HCT116 (cell line): ENCODE results near the gene RUFY1. TPM values are rescaled to one million over a fixed set of nuclear protein-coding genes. Genes with fewer than 3 reads are reported as not detected.

Source experiments
- ATAC-seq: fragments of 200-7000 bp; cut with Tn5 transposase; 2 replicates; pipeline ENCODE4 v1.9.1; 2020; ENCODE audit warnings: mild to moderate bottlenecking, moderate library complexity
- BruUV-seq: library from RNA; stranded (reverse); fragments of 400-500 nt; replicated peaks from 2 replicates; lab custom pipeline; 2021; lab: Mats Ljungman, UMichigan
- CTCF ChIA-PET: fragments of 300-600 bp; sonication (Branson Sonifier 250); formaldehyde crosslinking; loops from one replicate; lab custom pipeline; 2021; ENCODE audit warnings: antibody characterized with exemption; lab: Charles Lee
- POLR2A ChIA-PET: fragments of 300-600, 350-600 bp; sonication (Branson Sonifier 250); formaldehyde crosslinking; loops from one replicate; lab custom pipeline; 2021; ENCODE audit warnings: antibody characterized with exemption; lab: Charles Lee
- RAD21 ChIA-PET, 2 experiments: fragments of 300-600 bp; sonication (Branson Sonifier 250); formaldehyde crosslinking; loops; one replicate each; lab custom pipeline; 2023; ENCODE audit warnings: low total read pairs in 2 of 2; ENCODE audit not compliant: uncharacterized antibody in 2 of 2, unreplicated experiment in 2 of 2, low non-redundant PET in 1 of 2; lab: Charles Lee
- DNase-seq: peaks from one replicate; pipeline ENCODE4 v3.0.0-alpha.2; 2010; ENCODE audit warnings: low read depth, low spot score
- H2AFZ ChIP-seq: fragments of 200-600 bp; shearing (Covaris generic), sonication (generic); 2 replicates; pipeline ENCODE4 v1.6.1; 2017; ENCODE audit warnings: low read depth, mixed run types, mixed read lengths, antibody characterized with exemption, low read length; ENCODE audit not compliant: poor library complexity, severe bottlenecking
- H3K27ac ChIP-seq: 2 replicates; pipeline ENCODE4 v1.5.1; 2012; ENCODE audit warnings: low read depth, low read length
- H3K27me3 ChIP-seq: fragments of 200-600 bp; sonication (generic); 2 replicates; pipeline ENCODE4 v1.6.1; 2016; ENCODE audit warnings: mixed run types, low read length, mixed read lengths; ENCODE audit not compliant: insufficient read depth
- H3K36me3 ChIP-seq, 2 experiments: fragments of 200-500 bp in 1 of 2; fragments of 200-600 bp in 1 of 2; sonication (Bioruptor generic) in 1 of 2; sonication (generic) in 1 of 2; 2 replicates each; pipeline versions ENCODE4 v1.5.1 to v1.6.1; 2014 to 2016; ENCODE audit warnings: low read length in 2 of 2, inconsistent platforms in 1 of 2, mixed read lengths in 1 of 2, mixed run types in 1 of 2; ENCODE audit not compliant: insufficient read depth in 2 of 2, control insufficient read depth in 1 of 2
- H3K4me1 ChIP-seq, 2 experiments: fragments of 200-600 bp in 1 of 2; sonication (generic) in 1 of 2; 2 replicates each; pipeline versions ENCODE4 v1.5.1 to v1.6.1; 2012 to 2017; ENCODE audit warnings: low read length in 2 of 2, inconsistent platforms in 1 of 2, mild to moderate bottlenecking in 1 of 2, mixed read lengths in 1 of 2, mixed run types in 1 of 2, moderate library complexity in 1 of 2; ENCODE audit not compliant: insufficient read depth in 2 of 2, control insufficient read depth in 1 of 2
- H3K4me2 ChIP-seq: fragments of 200-600 bp; sonication (generic); 2 replicates; pipeline ENCODE4 v1.6.1; 2017; ENCODE audit warnings: mixed run types, low read length, mixed read lengths
- H3K4me3 ChIP-seq, 2 experiments: fragments of 200-600 bp in 1 of 2; sonication (generic) in 1 of 2; replicated peaks in 1 of 2; 2 replicates each; pipeline ENCODE4 v1.5.1; 2011 to 2016; ENCODE audit warnings: low read length in 2 of 2, control low read depth in 1 of 2, low read depth in 1 of 2, mild to moderate bottlenecking in 1 of 2, mixed read lengths in 1 of 2, mixed run types in 1 of 2
- H3K79me2 ChIP-seq: fragments of 200-600 bp; sonication (generic); 2 replicates; pipeline ENCODE4 v1.6.1; 2017; ENCODE audit warnings: mild to moderate bottlenecking, mixed run types, low read length, moderate library complexity, mixed read lengths; ENCODE audit not compliant: insufficient read depth
- H3K9ac ChIP-seq: fragments of 200-600 bp; sonication (generic); 2 replicates; pipeline ENCODE4 v1.6.1; 2016; ENCODE audit warnings: low read length, mixed read lengths
- H3K9me2 ChIP-seq: fragments of 200-600 bp; sonication (generic), shearing (Covaris generic); 2 replicates; pipeline ENCODE4 v1.6.1; 2017; ENCODE audit warnings: mixed run types, mild to moderate bottlenecking, moderate library complexity; ENCODE audit not compliant: insufficient read depth
- H3K9me3 ChIP-seq, 2 experiments: fragments of 200-500 bp in 1 of 2; fragments of 200-600 bp in 1 of 2; sonication (Bioruptor generic) in 1 of 2; sonication (generic) in 1 of 2; 2 replicates each; pipeline ENCODE4 v1.6.1; 2014 to 2017; ENCODE audit warnings: low read length in 2 of 2, mixed read lengths in 2 of 2, inconsistent platforms in 1 of 2, low read depth in 1 of 2, mild to moderate bottlenecking in 1 of 2, mixed run types in 1 of 2, moderate library complexity in 1 of 2; ENCODE audit not compliant: control insufficient read depth in 1 of 2, insufficient read depth in 1 of 2
- H4K20me1 ChIP-seq: fragments of 200-600 bp; sonication (generic), shearing (Covaris generic); 2 replicates; pipeline ENCODE4 v1.6.1; 2017; ENCODE audit warnings: mixed run types, mild to moderate bottlenecking, moderate library complexity; ENCODE audit not compliant: insufficient read depth
- CEBPB ChIP-seq: IDR thresholded peaks from 2 replicates; pipeline ENCODE4 v1.6.1; 2012; ENCODE audit warnings: low read depth
- EGR1 ChIP-seq: IDR thresholded peaks from 2 replicates; pipeline ENCODE4 v1.6.1; 2012; ENCODE audit warnings: low read depth
- ELF1 ChIP-seq: IDR thresholded peaks from 2 replicates; pipeline ENCODE4 v1.6.1; 2012; ENCODE audit warnings: low read depth, borderline replicate concordance
- FOSL1 ChIP-seq: IDR thresholded peaks from 2 replicates; pipeline ENCODE4 v1.6.1; 2012; ENCODE audit warnings: low read depth
- JUND ChIP-seq: IDR thresholded peaks from 2 replicates; pipeline ENCODE4 v1.6.1; 2012
- POLR2AphosphoS5 ChIP-seq: IDR thresholded peaks from 2 replicates; pipeline ENCODE4 v1.6.1; 2011; ENCODE audit warnings: mild to moderate bottlenecking, low read depth, low read length, moderate library complexity
- SIN3A ChIP-seq: IDR thresholded peaks from 2 replicates; pipeline ENCODE4 v1.6.1; 2012; ENCODE audit warnings: low read depth
- YY1 ChIP-seq: IDR thresholded peaks from 2 replicates; pipeline ENCODE4 v1.6.1; 2011; ENCODE audit warnings: low read length, low read depth, moderate library complexity, mild to moderate bottlenecking; ENCODE audit not compliant: insufficient replicate concordance; ENCODE audit errors: extremely low read depth
- ZFX ChIP-seq: fragments of 450-650 bp; IDR thresholded peaks from 2 replicates; pipeline ENCODE4 v1.6.1; 2017
- intact Hi-C: fragments of 100-400 bp; cut with micrococcal nuclease; formaldehyde crosslinking; loops from 2 replicates; pipeline ENCODE4 v1.10.0; 2022
- total RNA-seq: library from RNA; stranded (reverse); gene quantifications from one replicate; pipeline ENCODE4 v1.2.1, GENCODE V29; 2021; ENCODE audit not compliant: unreplicated experiment
- TF ChIP-seq, protein P1 (sequence below), 3 experiments: fragments of 200-600 bp in 1 of 3; sonication (generic) in 1 of 3; IDR thresholded peaks in 2 of 3; conservative IDR thresholded peaks in 1 of 3; 2 replicates each; pipeline ENCODE4 v1.5.1; 2012 to 2017; ENCODE audit warnings: low read depth in 2 of 3, low read length in 2 of 3, antibody characterized with exemption in 1 of 3, borderline replicate concordance in 1 of 3, control low read depth in 1 of 3, mild to moderate bottlenecking in 1 of 3, mixed read lengths in 1 of 3, mixed run types in 1 of 3, moderate library complexity in 1 of 3; ENCODE audit not compliant: insufficient read depth in 1 of 3
- TF ChIP-seq, protein P2 (sequence below): IDR thresholded peaks from 2 replicates; pipeline ENCODE4 v1.6.1; 2012; ENCODE audit warnings: low read depth
- TF ChIP-seq, protein P3 (sequence below): IDR thresholded peaks from 2 replicates; pipeline ENCODE4 v1.6.1; 2011; ENCODE audit warnings: mild to moderate bottlenecking, low read length, moderate library complexity; ENCODE audit not compliant: insufficient replicate concordance; ENCODE audit errors: extremely low read depth

Gene RUFY1
- total RNA-seq, 1 experiment from 2014 or later = 32.9 TPM

DNA sequence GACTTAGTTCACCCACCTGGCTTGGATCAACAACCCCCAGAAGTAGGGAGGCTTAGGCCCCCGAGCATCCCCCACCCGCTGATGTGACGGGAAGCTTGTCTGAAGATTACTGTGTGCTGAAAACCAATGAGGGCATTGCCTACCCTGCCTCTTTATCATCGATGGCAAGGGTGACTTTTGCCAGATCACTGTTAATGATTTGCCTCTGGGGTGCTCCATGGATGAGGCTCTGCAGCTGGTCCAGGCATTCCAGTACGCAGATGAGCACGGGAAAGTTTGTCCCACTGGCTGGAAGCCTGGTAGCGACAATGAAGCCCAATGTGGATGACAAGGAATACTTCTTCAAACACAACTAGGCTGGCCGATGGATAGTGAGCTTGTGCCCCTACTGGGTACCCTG, 22.0 kb downstream of the RUFY1 start:
- no peak for DNase-seq
- intact Hi-C loops = no loop called here
- Histone ChIP-seq H3K9me3 (no peaks in the 10 kb centered on the region), H3K4me2 (no peak overlapping the region), H3K4me3 (no peak overlapping the region), H3K36me3 (peaks cover 26 to 49% of the 10 kb centered on the region in 2 experiments), H4K20me1 (no peaks in the 10 kb centered on the region), H3K27me3 (no peaks in the 10 kb centered on the region), H3K4me1 (no peaks in the 10 kb centered on the region), H3K9ac (no peak overlapping the region), H2AFZ (no peak overlapping the region), H3K27ac (no peak overlapping the region), H3K9me2 (no peaks in the 10 kb centered on the region), H3K79me2 (peaks cover 5% of the 10 kb centered on the region; the same call in 1 of the 2 replicates)
- CTCF ChIA-PET = no interaction called here
- TF ChIP-seq, protein P1, sequence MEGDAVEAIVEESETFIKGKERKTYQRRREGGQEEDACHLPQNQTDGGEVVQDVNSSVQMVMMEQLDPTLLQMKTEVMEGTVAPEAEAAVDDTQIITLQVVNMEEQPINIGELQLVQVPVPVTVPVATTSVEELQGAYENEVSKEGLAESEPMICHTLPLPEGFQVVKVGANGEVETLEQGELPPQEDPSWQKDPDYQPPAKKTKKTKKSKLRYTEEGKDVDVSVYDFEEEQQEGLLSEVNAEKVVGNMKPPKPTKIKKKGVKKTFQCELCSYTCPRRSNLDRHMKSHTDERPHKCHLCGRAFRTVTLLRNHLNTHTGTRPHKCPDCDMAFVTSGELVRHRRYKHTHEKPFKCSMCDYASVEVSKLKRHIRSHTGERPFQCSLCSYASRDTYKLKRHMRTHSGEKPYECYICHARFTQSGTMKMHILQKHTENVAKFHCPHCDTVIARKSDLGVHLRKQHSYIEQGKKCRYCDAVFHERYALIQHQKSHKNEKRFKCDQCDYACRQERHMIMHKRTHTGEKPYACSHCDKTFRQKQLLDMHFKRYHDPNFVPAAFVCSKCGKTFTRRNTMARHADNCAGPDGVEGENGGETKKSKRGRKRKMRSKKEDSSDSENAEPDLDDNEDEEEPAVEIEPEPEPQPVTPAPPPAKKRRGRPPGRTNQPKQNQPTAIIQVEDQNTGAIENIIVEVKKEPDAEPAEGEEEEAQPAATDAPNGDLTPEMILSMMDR (IDR thresholded peaks at IDR 0.05 in 2 of 3, conservative IDR thresholded peaks at IDR 0.05 in 1 of 3; ENCODE audit: borderline replicate concordance in 1 of 3, insufficient read depth in 1 of 3, low read depth in 2 of 3, low read length in 2 of 3) = no peak
- no peak for TF ChIP-seq JUND
- BruUV-seq = no TSS peak
- ATAC-seq = no peak
- POLR2A ChIA-PET = no interaction called here
- RAD21 ChIA-PET = no interaction called here

DNA sequence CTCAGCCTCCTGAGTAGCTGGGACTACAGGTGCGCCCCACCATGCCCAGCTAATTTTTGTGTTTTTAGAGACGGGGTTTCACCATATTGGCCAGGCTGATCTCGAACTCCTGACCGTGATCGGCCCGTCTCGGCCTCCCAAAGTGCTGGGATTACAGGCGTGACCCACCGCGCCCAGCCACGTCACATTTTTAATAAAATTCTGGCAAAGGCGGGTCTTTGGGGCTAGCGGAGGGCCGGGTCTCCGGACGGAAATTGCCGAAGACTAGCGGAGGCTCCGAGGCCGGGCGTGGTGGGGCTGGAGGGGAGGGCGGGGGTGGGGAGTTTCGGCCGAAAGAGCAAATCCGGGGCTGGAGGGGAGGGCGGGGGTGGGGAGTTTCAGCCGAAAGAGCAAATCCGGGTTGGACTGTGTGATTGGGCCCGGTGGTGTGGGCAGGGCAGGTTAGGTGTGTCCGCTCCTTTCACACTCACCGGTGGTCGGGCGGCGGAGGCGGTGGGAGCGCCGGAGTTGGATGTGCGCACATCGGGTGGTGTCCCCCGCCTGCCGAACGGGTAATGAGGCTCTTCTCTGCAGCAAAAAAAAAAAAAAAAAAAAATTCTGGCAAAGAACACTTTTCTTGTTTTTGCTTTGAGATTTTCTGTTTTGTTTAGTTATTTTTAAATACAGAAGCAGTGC, 27.1 kb downstream of the RUFY1 start:
- DNase-seq (no peak), ATAC-seq (no peak)
- RAD21 ChIA-PET = no interaction called here
- Histone ChIP-seq H2AFZ (no peak overlapping the region), H3K9me2 (no peaks in the 10 kb centered on the region), H3K79me2 (no peaks in the 10 kb centered on the region), H3K27ac (no peak overlapping the region), H3K4me1 (no peaks in the 10 kb centered on the region), H3K9ac (no peak overlapping the region), H3K27me3 (no peaks in the 10 kb centered on the region), H4K20me1 (no peaks in the 10 kb centered on the region), H3K4me3 (no peak overlapping the region), H3K4me2 (no peak overlapping the region), H3K9me3 (no peaks in the 10 kb centered on the region), H3K36me3 (peaks cover 10 to 22% of the 10 kb centered on the region in 2 experiments; a peak in 3 of 4 replicates)
- intact Hi-C loops = no loop called here
- no TSS peak for BruUV-seq
- CTCF ChIA-PET = no interaction called here
- POLR2A ChIA-PET = no interaction called here
- TF ChIP-seq POLR2AphosphoS5 = no peak
- TF ChIP-seq, protein P2, sequence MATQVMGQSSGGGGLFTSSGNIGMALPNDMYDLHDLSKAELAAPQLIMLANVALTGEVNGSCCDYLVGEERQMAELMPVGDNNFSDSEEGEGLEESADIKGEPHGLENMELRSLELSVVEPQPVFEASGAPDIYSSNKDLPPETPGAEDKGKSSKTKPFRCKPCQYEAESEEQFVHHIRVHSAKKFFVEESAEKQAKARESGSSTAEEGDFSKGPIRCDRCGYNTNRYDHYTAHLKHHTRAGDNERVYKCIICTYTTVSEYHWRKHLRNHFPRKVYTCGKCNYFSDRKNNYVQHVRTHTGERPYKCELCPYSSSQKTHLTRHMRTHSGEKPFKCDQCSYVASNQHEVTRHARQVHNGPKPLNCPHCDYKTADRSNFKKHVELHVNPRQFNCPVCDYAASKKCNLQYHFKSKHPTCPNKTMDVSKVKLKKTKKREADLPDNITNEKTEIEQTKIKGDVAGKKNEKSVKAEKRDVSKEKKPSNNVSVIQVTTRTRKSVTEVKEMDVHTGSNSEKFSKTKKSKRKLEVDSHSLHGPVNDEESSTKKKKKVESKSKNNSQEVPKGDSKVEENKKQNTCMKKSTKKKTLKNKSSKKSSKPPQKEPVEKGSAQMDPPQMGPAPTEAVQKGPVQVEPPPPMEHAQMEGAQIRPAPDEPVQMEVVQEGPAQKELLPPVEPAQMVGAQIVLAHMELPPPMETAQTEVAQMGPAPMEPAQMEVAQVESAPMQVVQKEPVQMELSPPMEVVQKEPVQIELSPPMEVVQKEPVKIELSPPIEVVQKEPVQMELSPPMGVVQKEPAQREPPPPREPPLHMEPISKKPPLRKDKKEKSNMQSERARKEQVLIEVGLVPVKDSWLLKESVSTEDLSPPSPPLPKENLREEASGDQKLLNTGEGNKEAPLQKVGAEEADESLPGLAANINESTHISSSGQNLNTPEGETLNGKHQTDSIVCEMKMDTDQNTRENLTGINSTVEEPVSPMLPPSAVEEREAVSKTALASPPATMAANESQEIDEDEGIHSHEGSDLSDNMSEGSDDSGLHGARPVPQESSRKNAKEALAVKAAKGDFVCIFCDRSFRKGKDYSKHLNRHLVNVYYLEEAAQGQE = no peak
- TF ChIP-seq, protein P3, sequence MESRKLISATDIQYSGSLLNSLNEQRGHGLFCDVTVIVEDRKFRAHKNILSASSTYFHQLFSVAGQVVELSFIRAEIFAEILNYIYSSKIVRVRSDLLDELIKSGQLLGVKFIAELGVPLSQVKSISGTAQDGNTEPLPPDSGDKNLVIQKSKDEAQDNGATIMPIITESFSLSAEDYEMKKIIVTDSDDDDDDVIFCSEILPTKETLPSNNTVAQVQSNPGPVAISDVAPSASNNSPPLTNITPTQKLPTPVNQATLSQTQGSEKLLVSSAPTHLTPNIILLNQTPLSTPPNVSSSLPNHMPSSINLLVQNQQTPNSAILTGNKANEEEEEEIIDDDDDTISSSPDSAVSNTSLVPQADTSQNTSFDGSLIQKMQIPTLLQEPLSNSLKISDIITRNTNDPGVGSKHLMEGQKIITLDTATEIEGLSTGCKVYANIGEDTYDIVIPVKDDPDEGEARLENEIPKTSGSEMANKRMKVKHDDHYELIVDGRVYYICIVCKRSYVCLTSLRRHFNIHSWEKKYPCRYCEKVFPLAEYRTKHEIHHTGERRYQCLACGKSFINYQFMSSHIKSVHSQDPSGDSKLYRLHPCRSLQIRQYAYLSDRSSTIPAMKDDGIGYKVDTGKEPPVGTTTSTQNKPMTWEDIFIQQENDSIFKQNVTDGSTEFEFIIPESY = no peak
- no peak for TF ChIP-seq FOSL1
- TF ChIP-seq ZFX = no peak
- no peak for TF ChIP-seq ELF1
- TF ChIP-seq CEBPB = no peak
- TF ChIP-seq YY1 = no peak
- TF ChIP-seq EGR1 = no peak
- TF ChIP-seq JUND = no peak
- TF ChIP-seq SIN3A = no peak
